ENCODE measurements around the gene PARD3. TPM values are rescaled to one million over a fixed set of nuclear protein-coding genes. Genes with fewer than 3 reads are reported as not detected.
"Not testable (repeated sequence)": the region's sequence is repeated elsewhere in the genome, so short reads cannot be mapped to it uniquely, and the experiment has no call there.

PARD3 gene
- total RNA-seq, 4 donors from 2014 or later, result 39.2 to 124 (median 48.0) TPM

DNA sequence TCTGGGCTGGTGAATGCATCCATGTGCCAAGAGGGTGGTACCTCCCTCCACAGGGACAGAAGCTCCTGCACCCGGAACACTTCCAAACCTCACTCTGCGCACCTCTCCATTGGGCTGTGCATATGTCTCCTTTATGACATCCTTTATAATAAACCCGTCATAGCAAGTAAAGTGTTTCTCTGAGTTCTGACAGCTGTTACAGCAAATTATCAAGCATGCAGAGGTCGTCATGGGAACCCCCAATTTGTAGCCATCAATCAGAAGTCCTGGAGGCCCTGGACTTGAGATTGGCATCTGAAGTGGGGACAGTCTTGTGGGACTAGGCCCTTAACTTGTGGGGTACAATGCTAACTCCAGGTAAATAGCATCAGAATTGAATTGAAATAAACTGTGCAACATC lies 29.4 kb upstream of the PARD3 start:
- TF ChIP-seq, protein P1, sequence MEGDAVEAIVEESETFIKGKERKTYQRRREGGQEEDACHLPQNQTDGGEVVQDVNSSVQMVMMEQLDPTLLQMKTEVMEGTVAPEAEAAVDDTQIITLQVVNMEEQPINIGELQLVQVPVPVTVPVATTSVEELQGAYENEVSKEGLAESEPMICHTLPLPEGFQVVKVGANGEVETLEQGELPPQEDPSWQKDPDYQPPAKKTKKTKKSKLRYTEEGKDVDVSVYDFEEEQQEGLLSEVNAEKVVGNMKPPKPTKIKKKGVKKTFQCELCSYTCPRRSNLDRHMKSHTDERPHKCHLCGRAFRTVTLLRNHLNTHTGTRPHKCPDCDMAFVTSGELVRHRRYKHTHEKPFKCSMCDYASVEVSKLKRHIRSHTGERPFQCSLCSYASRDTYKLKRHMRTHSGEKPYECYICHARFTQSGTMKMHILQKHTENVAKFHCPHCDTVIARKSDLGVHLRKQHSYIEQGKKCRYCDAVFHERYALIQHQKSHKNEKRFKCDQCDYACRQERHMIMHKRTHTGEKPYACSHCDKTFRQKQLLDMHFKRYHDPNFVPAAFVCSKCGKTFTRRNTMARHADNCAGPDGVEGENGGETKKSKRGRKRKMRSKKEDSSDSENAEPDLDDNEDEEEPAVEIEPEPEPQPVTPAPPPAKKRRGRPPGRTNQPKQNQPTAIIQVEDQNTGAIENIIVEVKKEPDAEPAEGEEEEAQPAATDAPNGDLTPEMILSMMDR (IDR thresholded peaks at IDR 0.05), result no peak
- no peak for TF ChIP-seq POLR2A (IDR thresholded peaks at IDR 0.05)
- H3K27me3 ChIP-seq, result no peaks in the 10 kb centered on the region
- no peaks in the 10 kb centered on the region for H3K36me3 ChIP-seq
- H3K9me3 ChIP-seq, result no peaks in the 10 kb centered on the region
- DNase-seq, result no peak
- no peak overlapping the region for H3K4me3 ChIP-seq
- H3K27ac ChIP-seq, result no peak overlapping the region
- no peaks in the 10 kb centered on the region for H3K4me1 ChIP-seq

DNA sequence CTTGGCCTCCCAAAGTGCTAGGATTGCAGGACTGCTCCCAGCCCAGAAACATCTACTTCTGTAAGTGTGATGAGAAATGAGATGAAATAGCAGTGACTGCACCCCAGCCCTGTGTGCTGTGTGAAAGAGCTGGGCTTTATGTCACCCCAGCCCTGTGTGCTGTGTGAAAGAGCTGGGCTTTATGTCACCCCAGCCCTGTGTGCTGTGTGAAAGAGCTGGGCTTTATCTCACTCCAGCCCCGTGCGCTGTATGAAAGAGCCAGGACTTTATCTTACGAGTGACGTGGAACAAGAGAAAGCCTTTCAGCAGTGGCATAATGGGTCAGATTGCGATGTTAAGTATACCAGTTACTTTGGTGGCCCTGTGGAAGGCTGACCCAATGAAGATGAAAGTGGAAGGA lies 28.4 kb upstream of the PARD3 start:
- H3K27me3 ChIP-seq, DNase-seq, H3K4me3 ChIP-seq, H3K4me1 ChIP-seq, H3K36me3 ChIP-seq, H3K27ac ChIP-seq, H3K9me3 ChIP-seq: not testable (repeated sequence)

DNA sequence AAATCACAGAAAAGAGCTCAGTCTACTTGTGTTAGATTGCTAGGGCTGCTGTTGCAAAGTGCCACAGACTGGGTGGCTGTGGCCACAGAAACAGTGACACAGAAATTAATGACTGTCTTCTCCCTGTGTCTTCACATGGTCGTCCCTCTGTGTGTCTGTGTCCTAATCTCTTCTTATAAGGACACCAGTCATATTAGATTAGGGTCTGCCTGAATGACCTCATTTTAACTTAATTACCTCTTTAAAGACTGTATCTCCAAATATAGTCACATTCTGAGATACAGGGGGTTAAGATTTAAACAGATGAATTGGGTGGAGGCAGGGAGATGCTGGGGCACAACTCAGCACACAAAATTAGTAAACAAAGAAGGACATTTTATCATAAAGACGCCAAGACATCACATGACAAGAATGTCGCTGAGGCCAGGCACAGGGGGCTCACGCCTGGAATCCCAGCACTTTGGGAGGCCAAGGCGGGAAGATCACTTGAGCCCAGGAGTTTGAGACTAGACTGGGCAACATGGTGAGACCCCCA lies 23.3 kb upstream of the PARD3 start:
- no peaks in the 10 kb centered on the region for H3K4me1 ChIP-seq
- no peaks in the 10 kb centered on the region for H3K36me3 ChIP-seq
- no peak for TF ChIP-seq POLR2A (IDR thresholded peaks at IDR 0.05)
- TF ChIP-seq, protein P1 (IDR thresholded peaks at IDR 0.05), result no peak
- H3K4me3 ChIP-seq, result no peak overlapping the region
- DNase-seq, result no peak
- H3K27ac ChIP-seq, result no peak overlapping the region
- H3K9me3 ChIP-seq, result no peaks in the 10 kb centered on the region
- no peaks in the 10 kb centered on the region for H3K27me3 ChIP-seq

DNA sequence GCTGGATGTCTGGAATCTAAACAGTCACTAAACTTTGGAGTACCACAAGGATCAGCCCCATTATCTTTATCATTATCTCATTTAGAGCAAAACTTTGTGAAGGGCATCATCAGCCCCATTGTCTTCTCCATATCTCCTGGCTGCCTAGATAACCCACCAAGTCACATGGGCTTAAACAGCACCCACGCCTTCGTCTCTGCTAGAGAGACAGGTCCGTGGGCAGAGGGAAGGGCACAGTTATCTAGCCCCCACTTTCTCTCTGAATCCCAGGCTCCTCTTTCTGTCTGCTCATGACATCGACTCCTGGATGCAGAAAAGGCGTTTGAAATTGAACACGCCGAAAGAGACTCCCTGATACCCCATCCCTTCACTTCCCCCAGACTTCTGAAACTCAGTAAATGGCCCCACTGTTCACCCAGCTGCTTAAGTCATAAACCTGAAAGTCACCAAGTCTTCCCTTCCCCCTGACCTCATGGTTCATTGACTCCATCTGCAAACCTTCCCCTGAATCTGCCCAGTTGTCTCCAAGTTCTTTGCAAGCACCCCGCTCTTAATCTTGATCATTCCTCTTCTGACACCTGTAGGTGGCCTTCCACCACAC lies 20.9 kb upstream of the PARD3 start:
- H3K27ac ChIP-seq, result no peak overlapping the region
- H3K4me3 ChIP-seq, result no peak overlapping the region
- no peaks in the 10 kb centered on the region for H3K36me3 ChIP-seq
- H3K27me3 ChIP-seq, result no peaks in the 10 kb centered on the region
- no peak for TF ChIP-seq POLR2A (IDR thresholded peaks at IDR 0.05)
- TF ChIP-seq, protein P1 (IDR thresholded peaks at IDR 0.05), result no peak
- no peak for DNase-seq
- H3K9me3 ChIP-seq, result no peaks in the 10 kb centered on the region
- H3K4me1 ChIP-seq, result no peaks in the 10 kb centered on the region

DNA sequence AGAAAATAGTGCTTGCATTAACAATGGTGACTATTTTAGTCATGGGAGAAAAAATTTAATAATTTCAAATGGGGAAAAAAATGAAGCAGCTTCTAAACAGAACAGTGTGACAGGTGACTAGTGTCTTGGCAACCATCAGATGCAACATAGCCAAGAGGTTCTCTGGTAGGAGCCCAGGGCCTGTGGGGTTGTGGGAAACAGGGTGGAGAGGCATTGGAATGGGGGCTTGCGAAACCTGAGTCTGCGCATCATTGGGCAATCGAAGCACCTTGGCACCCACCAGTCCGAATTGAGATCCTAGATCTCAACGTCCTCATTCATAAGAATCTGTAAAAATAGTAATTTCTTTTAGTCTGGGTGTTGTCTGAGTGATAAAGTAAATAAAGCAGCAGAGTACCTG lies 19.2 kb upstream of the PARD3 start:
- H3K36me3 ChIP-seq, result no peaks in the 10 kb centered on the region
- TF ChIP-seq, protein P1 (IDR thresholded peaks at IDR 0.05), result no peak
- TF ChIP-seq POLR2A (IDR thresholded peaks at IDR 0.05), result no peak
- H3K4me3 ChIP-seq, result no peak overlapping the region
- H3K27ac ChIP-seq, result no peak overlapping the region
- H3K27me3 ChIP-seq, result no peaks in the 10 kb centered on the region
- H3K9me3 ChIP-seq, result no peaks in the 10 kb centered on the region
- H3K4me1 ChIP-seq, result no peaks in the 10 kb centered on the region
- no peak for DNase-seq

DNA sequence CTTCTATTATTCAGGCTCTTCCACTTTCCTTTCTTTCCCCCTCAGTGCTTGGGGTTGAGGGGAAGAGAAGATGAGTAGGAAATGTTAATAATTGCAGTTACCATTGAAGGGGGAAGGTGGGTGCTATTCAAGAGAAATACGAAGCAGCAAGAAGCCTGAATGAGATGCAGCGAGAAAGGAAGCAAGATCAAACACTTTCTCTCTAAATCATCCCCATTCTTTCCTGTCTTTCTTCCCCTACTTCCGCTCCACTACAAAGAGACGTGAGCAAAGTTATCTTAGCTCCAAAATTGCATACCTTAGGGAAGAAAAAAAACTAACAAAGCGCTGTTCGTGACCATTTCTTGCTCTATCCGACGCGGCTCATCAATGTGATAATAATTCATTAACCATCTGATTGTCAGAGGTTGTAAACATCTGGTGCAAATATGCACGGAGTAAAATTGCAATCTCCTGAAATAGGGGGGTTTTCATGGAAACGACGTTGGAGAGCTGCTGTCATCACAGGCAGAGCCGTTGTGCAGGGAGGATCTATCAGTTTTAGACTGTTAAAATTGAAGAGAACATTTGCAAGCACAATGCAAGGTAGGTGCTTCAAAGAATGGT lies 15.2 kb upstream of the PARD3 start:
- Histone ChIP-seq H3K4me3 (no peak overlapping the region), H3K27ac (no peak overlapping the region), H3K9me3 (no peaks in the 10 kb centered on the region), H3K36me3 (no peaks in the 10 kb centered on the region), H3K27me3 (no peaks in the 10 kb centered on the region), H3K4me1 (no peaks in the 10 kb centered on the region)
- TF ChIP-seq, protein P1 (IDR thresholded peaks at IDR 0.05), result no peak
- TF ChIP-seq POLR2A (IDR thresholded peaks at IDR 0.05), result no peak
- DNase-seq, result no peak

Data from Peyer's patch (tissue), 4 donors.